GM20000 (cell line): ENCODE measurements around the gene SET.
"Not testable (repeated sequence)": the region's sequence is repeated elsewhere in the genome, so short reads cannot be mapped to it uniquely, and the experiment has no call there.

Experiments
- DNase-seq: peaks from one replicate; pipeline ENCODE4 v3.0.0; 2012; ENCODE audit warnings: low spot score
- CTCF ChIP-seq: IDR thresholded peaks from 2 replicates; pipeline ENCODE4 v1.5.1; 2012; ENCODE audit warnings: mild to moderate bottlenecking, control low read depth; ENCODE audit errors: extremely low read depth, missing control alignments

Gene SET

DNA sequence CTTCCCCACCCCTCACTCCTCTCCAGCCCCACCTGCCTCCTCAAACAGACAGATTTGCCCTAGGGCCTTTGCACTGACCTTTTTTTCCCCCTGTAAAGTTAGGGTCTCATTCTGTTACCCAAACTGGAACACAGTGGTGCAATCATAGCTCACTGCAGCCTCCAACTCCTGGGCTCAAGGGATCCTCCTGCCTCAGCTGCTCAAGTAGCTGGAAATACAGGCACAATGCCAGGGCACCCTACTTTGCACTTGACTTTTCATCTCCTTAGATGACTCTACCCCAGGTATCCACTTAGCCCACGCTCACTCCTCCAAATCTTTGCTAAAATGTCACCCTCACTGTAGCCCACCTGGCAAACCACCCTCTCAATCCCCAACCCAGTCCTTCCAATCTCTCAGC is 34.5 kb upstream of the SET start:
- no peak for DNase-seq
- no peak for TF ChIP-seq CTCF

DNA sequence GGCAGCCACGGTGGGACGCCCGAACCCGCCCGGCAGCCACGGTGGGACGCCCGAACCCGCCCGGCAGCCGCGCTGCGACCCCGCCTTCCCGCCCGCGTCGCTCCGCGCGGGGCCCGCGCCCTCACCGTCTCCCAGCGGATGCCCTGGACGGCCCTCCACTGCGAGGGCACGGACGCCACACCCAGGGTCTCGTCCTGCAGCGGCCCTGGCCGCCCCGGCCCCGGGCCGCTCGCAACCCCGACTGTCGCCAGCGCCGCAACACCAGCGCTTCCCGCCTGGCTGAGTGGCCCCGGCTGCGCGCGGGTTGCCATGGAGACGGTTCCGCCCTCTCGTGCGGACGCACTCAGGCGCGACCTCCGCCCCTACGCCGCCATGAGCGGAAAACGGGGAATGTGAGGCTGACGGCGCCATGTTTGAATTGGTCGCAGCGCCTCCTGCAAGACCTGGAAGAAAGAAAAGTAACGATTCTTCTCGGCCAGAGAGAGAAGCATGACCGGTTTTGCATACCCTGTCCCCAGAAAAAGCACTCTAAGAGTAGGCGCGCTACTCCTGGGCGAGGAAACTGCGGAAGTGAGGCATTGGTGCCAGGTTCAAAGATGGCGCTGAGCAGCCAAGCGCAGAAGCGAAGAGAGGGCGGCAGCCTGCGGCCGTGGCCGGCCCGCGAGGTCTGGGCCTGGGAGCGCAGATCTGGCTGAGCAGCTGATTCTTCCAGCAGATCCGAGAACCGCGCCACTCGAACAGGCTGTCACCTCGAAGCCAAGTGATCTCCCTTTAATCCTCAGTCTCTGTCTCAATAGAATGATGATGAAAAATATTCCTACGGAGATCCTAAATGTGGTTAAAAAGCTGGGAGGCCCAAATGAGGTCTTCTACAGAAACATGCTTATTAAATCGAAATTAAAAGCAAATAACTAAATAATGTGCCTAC is 32.3 kb upstream of the SET start, which contains the start of gene DYNC2I2:
Gene DYNC2I2, minus strand, starts transcription at position 432 of the 928 bp plus-strand sequence. Its CDS starts 121 bp downstream, at position 311.
- DNase-seq: peak; percentile 90
- no peak for TF ChIP-seq CTCF

DNA sequence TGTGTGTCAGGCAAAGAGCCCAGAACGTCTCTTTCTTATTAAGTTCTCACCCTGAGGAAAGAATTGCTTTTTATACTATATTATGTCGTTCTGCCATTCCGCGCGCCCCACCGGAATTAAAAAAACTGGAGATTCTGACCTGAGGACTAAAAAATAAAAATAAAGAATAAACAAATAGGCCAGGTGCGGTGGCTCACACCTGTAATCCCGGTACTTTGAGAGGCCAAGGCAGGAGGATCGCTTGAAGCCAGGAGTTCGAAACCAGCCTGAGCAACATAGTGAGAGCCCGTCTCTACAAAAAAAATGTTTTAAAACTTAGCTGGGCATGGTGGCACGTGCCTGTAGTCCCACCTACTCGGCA is 31.7 kb upstream of the SET start:
- no peak for DNase-seq

DNA sequence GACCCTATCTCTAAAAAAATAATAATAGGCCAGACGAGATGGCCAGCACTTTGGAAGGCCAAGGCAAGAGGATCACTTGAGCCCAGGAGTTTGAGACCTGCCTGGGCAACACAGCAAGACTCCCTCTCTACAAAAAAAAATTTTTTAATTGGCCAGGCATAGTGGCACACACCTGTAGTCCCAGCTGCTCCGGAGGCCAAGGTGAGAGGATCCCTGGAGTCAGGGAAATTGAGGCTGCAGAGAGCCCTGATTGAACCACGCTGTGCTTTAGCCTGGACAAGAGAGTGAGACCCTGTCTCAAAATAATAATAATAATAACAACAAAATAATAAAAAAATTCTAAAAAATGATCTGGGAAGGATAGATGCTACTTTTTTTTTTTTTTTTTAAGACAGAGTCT is 31.2 kb upstream of the SET start:
- no peak for TF ChIP-seq CTCF
- no peak for DNase-seq

More for the DNA sequence above, 31.7 kb upstream of the SET start:
- no peak for TF ChIP-seq CTCF

- not testable (repeated sequence) for DNase-seq
Observed at GRCh38 chr9:128666481-128666941, 22.5 kb upstream of the SET start.

GRCh38 chr9:128669786-128670185 is 19.2 kb upstream of the SET start:
- no peak for DNase-seq
- TF ChIP-seq CTCF: no peak

GRCh38 chr9:128675382-128675781 is 13.6 kb upstream of the SET start:
- TF ChIP-seq CTCF: no peak
- no peak for DNase-seq

DNA sequence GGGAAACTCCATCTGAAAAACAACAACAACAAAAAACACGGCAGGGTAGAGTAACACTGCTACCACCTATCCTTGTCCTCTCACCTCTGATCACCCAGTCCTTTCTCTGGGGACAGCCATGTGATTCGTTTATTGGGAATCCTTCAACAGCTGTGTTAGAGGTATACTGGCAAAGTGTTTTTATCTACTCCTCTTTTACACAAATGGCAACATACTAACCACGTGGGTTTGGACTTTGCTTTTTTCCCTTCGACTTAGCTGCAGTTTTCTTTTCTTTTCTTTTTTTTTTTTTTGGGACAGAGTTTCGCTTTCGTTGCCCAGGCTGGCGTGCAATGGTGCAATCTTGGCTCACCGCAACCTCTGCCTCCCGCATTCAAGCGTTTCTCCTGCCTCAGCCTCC is 11.2 kb upstream of the SET start:
- DNase-seq: no peak
- no peak for TF ChIP-seq CTCF
